ENCODE data around the gene NEAT1. TPM values are rescaled to one million over a fixed set of nuclear protein-coding genes. Genes with fewer than 3 reads are reported as not detected.

NEAT1 gene
- total RNA-seq, 6 donors from 2014 or later: 245 to 3,084 (median 1,019) TPM

DNA sequence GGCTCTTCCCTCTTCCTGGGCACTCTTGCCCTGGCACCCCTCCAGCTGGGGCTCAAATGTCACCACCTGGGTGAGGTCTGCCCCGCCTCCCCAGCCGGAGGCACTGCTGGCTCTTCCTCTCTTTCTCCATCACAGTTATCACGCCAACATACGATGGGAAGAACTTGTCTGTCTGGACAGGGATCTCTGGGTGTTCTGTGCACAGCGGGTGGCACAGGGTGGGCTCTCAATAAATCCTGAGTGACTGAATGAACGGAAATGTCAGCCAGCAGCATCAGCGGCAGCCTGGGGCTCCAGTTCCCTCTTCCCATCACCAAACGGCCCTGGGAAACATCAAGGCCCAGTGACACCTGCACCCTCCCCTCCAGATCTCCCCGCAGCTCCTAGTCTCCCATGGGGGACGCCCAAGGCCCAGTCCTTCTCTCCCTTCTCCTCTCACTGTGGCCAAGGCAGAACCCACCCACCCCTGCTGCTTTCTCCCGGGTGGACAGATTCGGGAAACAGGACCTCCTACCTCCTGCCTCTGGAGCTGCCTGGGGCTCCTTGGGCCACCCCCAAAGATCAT, 39.7 kb upstream of the NEAT1 start:
- Histone ChIP-seq H3K4me3 (peak overlapping the region; percentile 7 to 56 (median 44)), H3K9me3 (no peaks in the 10 kb centered on the region), H3K4me1 (peaks cover 61 to 89% (median 67%) of the 10 kb centered on the region in 4 donors), H3K36me3 (no peaks in the 10 kb centered on the region), H3K27me3 (no peaks in the 10 kb centered on the region), H3K27ac (peak overlapping the region; percentile 93 to 99 (median 98))
- no peak for TF ChIP-seq EP300 (IDR thresholded peaks at IDR 0.05)
- peak in 1 of 4 donors; percentile 72 for TF ChIP-seq POLR2A (IDR thresholded peaks at IDR 0.05)
- DNase-seq: peak in 1 of 2 donors; percentile 74
- 15 to 16% methylated on average over 7 to 12 of the region's 12 CpGs for WGBS, 2 donors
- ATAC-seq (ENCODE audit: low FRiP score in 2 of 2): no peak

DNA sequence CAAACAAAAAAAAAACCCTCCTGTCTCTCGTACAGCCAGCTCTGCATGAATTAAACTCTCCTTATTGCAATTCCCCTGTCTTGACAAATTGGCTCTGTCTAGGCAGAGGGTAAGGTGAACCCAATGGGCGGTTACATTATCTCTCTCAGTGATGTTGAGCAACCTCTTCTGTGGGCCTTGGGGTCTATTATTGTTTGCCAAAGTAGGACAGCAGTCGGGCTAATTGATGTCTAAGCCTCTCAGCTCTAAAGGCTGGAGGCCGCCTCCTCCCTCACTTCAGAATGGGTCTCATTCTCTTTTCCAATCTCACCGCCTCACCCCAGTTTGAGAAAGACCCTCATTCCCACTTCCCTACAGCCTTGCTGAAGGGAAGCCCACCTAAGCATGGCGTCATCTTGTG, 38.8 kb upstream of the NEAT1 start:
- DNase-seq: no peak
- ATAC-seq (ENCODE audit: low FRiP score in 2 of 2): no peak
- no peaks in the 10 kb centered on the region for H3K9me3 ChIP-seq
- peaks cover 70 to 93% (median 76%) of the 10 kb centered on the region in 4 donors for H3K4me1 ChIP-seq
- H3K4me3 ChIP-seq: no peak overlapping the region
- peak overlapping the region; percentile 93 to 99 (median 98) for H3K27ac ChIP-seq
- peaks cover 0 to 6% (median 0%) of the 10 kb centered on the region in 4 donors for H3K36me3 ChIP-seq
- 88 to 89% methylated on average over 6 of the region's 6 CpGs for WGBS, 2 donors
- TF ChIP-seq, protein P1, sequence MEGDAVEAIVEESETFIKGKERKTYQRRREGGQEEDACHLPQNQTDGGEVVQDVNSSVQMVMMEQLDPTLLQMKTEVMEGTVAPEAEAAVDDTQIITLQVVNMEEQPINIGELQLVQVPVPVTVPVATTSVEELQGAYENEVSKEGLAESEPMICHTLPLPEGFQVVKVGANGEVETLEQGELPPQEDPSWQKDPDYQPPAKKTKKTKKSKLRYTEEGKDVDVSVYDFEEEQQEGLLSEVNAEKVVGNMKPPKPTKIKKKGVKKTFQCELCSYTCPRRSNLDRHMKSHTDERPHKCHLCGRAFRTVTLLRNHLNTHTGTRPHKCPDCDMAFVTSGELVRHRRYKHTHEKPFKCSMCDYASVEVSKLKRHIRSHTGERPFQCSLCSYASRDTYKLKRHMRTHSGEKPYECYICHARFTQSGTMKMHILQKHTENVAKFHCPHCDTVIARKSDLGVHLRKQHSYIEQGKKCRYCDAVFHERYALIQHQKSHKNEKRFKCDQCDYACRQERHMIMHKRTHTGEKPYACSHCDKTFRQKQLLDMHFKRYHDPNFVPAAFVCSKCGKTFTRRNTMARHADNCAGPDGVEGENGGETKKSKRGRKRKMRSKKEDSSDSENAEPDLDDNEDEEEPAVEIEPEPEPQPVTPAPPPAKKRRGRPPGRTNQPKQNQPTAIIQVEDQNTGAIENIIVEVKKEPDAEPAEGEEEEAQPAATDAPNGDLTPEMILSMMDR (IDR thresholded peaks at IDR 0.05): no peak
- TF ChIP-seq POLR2A (IDR thresholded peaks at IDR 0.05) (no peak), POLR2AphosphoS5 (IDR thresholded peaks at IDR 0.05) (no peak), EP300 (IDR thresholded peaks at IDR 0.05) (no peak)
- no peaks in the 10 kb centered on the region for H3K27me3 ChIP-seq

DNA sequence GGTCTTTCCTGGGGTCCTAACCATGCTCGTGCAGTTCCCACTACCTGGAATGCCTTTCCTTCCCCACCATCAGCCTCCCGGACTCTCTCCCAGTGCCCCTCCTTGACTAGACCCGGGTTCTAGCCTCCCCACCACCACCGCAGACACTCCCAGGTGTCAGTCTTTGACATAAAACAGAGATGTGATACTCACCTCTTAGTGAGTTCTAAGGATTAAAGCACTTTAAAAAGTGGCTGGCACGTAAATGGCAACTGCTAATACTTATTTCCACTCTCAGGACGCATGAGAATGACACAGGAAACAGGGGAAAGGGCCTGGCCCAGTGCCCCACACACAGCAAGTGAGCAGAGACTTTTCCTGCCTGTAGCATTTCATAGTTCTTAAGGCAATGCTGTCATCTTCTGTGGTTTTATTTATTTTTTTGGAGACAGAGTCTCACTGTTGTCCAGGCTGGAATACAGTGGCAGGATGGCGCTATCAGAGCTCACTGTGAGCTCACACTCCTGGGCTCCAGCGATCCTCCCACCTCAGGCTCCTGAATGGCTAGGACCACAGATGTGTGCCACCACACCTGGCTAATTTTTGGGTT, 38.2 kb upstream of the NEAT1 start:
- TF ChIP-seq POLR2AphosphoS5 (IDR thresholded peaks at IDR 0.05): no peak
- TF ChIP-seq POLR2A (IDR thresholded peaks at IDR 0.05): no peak
- TF ChIP-seq EP300 (IDR thresholded peaks at IDR 0.05): no peak
- TF ChIP-seq, protein P1 (IDR thresholded peaks at IDR 0.05): no peak
- Histone ChIP-seq H3K4me3 (no peak overlapping the region), H3K27me3 (no peaks in the 10 kb centered on the region), H3K9me3 (no peaks in the 10 kb centered on the region), H3K36me3 (peaks cover 0 to 10% (median 0%) of the 10 kb centered on the region in 4 donors), H3K27ac (peak overlapping the region; percentile 93 to 99 (median 98)), H3K4me1 (peaks cover 76 to 95% (median 82%) of the 10 kb centered on the region in 4 donors)
- ATAC-seq (ENCODE audit: low FRiP score in 2 of 2) (no peak), DNase-seq (no peak)
- 55 to 70% methylated on average over 8 of the region's 8 CpGs for WGBS, 2 donors

DNA sequence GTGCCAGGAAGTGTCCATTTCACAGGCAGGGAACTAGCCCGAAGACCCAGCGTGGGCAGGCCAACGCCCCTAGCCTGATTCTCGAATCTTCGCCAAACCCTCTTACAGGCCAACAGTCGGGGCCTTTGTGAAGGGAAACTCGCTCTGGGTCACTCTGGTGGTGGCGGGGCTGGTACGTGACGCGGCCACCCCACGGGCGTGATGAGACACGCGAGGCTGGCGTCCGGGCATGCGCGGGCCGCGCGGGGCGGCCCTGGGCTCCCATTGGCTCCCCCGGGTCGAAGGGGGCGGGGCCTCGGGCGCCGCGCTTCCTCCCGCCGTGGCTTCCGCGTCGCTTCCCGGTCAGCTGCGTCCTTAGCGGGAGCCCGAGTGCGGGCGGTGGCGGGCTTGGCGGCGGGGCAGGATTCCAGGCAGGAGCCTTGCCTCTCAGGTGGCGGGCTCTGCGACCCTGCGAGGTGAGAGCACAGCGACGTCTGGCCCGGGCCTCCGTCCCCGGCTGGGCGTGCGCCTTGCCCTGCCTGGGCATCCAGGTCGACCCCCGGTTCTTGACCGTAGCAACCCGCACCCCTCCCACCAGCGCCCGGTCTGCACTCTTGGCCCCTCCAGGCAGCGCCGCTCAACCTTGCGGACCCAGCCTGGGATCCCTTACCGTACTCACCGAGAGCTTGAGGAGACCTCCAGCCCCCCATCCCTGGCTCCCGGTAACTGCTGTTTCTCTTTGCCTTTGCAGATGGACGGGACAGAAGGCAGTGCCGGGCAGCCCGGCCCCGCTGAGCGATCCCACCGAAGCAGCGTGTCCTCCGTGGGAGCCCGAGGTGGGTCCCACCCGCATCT, 36.1 kb upstream of the NEAT1 start, which contains the start of gene FRMD8:
Gene FRMD8 (plus strand): TSS at position 331 of the 834 bp plus-strand sequence. CDS start 400 bp downstream, at position 731.
- Histone ChIP-seq H3K36me3 (peaks cover 0 to 18% (median under 1%) of the 10 kb centered on the region in 4 donors), H3K27me3 (no peaks in the 10 kb centered on the region), H3K4me1 (peaks cover 83 to 95% (median 88%) of the 10 kb centered on the region in 4 donors), H3K9me3 (no peaks in the 10 kb centered on the region), H3K4me3 (peak within 1 kb of the TSS; percentile 78 to 85 (median 82)), H3K27ac (peak within 1 kb of the TSS; percentile 93 to 99 (median 98))
- peak; percentile 77 to 91 for ATAC-seq (ENCODE audit: low FRiP score in 2 of 2)
- peak; percentile 97 for TF ChIP-seq POLR2AphosphoS5 (IDR thresholded peaks at IDR 0.05)
- TF ChIP-seq EP300 (IDR thresholded peaks at IDR 0.05): peak in 1 of 4 donors; percentile 3
- peak in 3 of 4 donors; percentile 89 to 97 (median 93) for TF ChIP-seq POLR2A (IDR thresholded peaks at IDR 0.05)
- TF ChIP-seq, protein P1 (IDR thresholded peaks at IDR 0.05): peak in 1 of 6 experiments; percentile 25
- WGBS, 2 donors: 0 to 2% methylated on average over 1 to 60 of the region's 76 CpGs
- peak; percentile 92 to 100 for DNase-seq

DNA sequence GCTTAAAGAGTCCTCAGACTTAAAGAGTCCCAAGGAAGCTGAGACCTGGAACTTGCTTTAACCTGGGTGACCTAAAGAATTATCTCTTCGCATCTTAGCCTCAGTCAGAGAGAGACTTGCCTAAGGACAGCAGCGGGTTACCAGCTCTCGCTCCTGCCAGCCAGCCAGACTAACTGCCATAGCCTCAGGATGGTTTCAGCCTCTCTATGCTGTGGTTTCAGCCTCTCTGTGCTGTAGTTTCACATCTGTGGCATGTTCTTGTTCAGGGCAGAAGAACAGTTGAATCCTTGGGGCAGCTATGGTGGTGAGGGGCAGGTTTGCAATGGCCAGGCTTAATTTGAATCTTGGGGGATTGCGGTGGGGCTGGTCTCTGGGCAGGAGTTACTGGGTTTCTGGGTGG, 33.9 kb upstream of the NEAT1 start:
- H3K27ac ChIP-seq: peak overlapping the region; percentile 8 to 98 (median 66)
- H3K4me3 ChIP-seq: peak overlapping the region in 1 of 4 donors; percentile 82
- TF ChIP-seq EP300 (IDR thresholded peaks at IDR 0.05): no peak
- TF ChIP-seq POLR2A (IDR thresholded peaks at IDR 0.05): no peak
- TF ChIP-seq POLR2AphosphoS5 (IDR thresholded peaks at IDR 0.05): no peak
- TF ChIP-seq, protein P1 (IDR thresholded peaks at IDR 0.05): no peak
- peaks cover 0 to 37% (median 16%) of the 10 kb centered on the region in 4 donors for H3K36me3 ChIP-seq
- DNase-seq (no peak), ATAC-seq (ENCODE audit: low FRiP score in 2 of 2) (no peak)
- H3K4me1 ChIP-seq: peaks cover 75 to 88% (median 76%) of the 10 kb centered on the region in 4 donors
- no peaks in the 10 kb centered on the region for H3K9me3 ChIP-seq
- WGBS, 2 donors: 93% methylated on average over 4 of the region's 4 CpGs; no CpG with 5 or more reads in 1 of the 2 donors
- H3K27me3 ChIP-seq: no peaks in the 10 kb centered on the region
